ENCODE results near the gene FRY.

Gene FRY

GRCh38 chr13:32214071-32214470, 182.5 kb downstream of the FRY start:
- no peak overlapping the region for H3K4me3 ChIP-seq (ENCODE audit: low read length)
- no peak for DNase-seq (ENCODE audit: low read depth)
- TF ChIP-seq CTCF (conservative IDR thresholded peaks at IDR 0.05; ENCODE audit: low read length), result no peak

DNA sequence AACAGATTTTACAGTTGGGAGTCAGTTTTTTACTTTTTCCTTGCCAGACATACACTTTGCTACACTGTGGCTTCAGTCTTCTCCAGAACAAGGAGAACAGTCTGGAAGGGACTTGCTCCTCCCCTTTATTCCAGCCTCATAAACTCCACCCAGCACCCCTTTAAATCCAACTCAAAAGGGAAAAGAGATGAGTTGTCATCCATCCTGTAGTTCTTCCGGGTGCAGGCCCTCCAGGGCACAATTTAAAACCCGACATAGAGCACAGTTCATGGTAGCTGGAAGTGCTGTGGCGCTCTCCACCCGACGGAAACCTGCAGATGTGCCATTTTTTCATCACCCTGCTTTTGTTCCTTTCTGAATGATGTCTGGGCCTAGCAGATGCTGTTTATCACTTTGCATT, 184.7 kb downstream of the FRY start:
- no peak for DNase-seq (ENCODE audit: low read depth)
- TF ChIP-seq CTCF (conservative IDR thresholded peaks at IDR 0.05; ENCODE audit: low read length), result no peak
- H3K4me3 ChIP-seq (ENCODE audit: low read length), result no peak overlapping the region

DNA sequence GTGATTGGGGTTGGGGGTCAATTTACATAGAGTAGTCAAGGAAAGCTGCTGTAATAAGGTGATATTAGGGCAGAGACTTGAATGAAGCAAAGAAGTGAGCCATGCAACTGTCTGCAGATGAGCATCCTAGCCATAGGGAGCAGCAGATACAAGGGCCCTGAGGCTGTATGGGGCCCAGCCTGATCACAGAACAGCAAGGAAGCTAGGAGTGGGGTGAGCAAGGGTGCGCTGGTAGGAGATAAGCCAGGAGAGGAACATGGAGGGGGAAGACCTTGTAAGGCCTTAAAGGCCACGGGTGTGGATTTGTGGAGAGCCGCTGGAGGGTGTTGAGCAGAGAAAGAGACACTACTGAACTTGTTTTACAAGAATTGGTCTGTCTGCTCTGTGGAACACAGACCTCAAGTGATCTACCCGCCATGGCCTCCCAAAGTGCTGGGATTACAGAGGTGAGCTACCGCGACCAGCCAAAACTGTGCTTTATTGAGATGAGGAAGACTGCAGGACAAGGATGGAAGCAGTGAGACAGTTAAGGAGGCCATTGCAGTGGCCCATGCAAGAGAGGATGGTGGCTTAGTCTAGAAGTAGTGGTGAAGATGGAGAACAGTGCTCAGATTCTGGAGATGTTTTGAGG, 190.6 kb downstream of the FRY start:
- no peak for DNase-seq (ENCODE audit: low read depth)
- no peak for TF ChIP-seq CTCF (conservative IDR thresholded peaks at IDR 0.05; ENCODE audit: low read length)

DNA sequence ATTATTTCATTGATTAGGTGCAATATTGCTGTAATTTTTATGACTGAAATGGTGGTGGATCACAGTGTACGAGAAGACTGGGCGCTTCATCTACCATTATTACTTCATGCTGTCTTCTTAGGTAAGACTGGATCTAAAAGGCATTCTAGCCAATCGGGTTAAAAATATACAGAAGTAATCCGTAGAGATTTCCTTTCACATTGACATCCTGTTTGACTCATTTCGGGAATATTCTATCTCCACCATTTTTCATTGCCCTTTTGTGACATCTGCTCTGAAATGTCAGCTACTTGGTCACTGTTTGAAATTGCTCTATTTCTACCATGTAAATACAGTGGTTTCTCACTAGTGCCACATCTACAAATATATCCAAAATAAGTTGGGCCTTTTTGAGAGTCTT, 193.3 kb downstream of the FRY start:
- TF ChIP-seq CTCF (conservative IDR thresholded peaks at IDR 0.05; ENCODE audit: low read length), result no peak
- H3K4me3 ChIP-seq (ENCODE audit: low read length), result no peak overlapping the region
- no peak for DNase-seq (ENCODE audit: low read depth)

More for the DNA sequence above, 190.6 kb downstream of the FRY start:
- no peak overlapping the region for H3K4me3 ChIP-seq (ENCODE audit: low read length)

GRCh38 chr13:32225481-32225931, 193.9 kb downstream of the FRY start:
- TF ChIP-seq CTCF (conservative IDR thresholded peaks at IDR 0.05; ENCODE audit: low read length), result no peak
- H3K4me3 ChIP-seq (ENCODE audit: low read length), result no peak overlapping the region
- DNase-seq (ENCODE audit: low read depth), result peak; percentile 88

DNA sequence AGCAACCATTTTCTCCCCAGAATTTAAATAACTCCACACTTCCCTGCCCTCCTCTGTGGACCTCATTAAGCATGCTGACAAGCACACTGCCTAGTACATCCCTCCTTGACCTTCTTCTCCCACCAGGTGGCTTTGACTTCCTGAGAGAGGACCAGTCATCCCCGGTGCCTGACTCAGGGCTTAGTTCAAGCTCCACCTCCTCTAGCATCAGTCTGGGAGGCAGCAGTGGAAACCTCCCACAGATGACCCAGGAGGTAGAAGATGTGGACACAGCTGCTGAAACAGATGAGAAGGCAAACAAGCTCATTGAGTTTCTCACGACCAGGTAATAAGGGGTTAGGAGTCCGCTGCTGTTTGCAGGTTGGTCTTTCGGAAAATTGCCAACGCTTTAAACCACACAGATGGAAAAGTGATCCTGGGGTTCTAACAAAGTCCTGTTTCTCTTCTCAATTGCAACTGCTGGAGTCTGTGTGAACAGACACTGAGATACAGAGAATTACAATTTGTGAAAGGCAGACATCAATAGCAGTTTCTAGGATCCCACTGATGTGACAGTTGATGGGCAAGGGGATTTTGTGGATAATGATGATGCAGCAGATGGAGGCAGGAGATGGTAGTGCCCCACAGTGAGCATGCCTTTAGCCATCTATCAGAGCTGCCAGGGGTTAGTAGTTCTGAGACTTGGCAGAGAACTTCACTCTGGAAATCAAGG, 196.9 kb downstream of the FRY start:
- DNase-seq (ENCODE audit: low read depth), result peak; percentile 13
- no peak overlapping the region for H3K4me3 ChIP-seq (ENCODE audit: low read length)
- no peak; the same call in 1 of the 2 replicates for TF ChIP-seq CTCF (conservative IDR thresholded peaks at IDR 0.05; ENCODE audit: low read length)

- TF ChIP-seq CTCF (conservative IDR thresholded peaks at IDR 0.05; ENCODE audit: low read length), result no peak
- no peak overlapping the region for H3K4me3 ChIP-seq (ENCODE audit: low read length)
- DNase-seq (ENCODE audit: low read depth), result no peak
Observed at GRCh38 chr13:32229443-32229842, 197.9 kb downstream of the FRY start.
